H1 (cell line): ENCODE measurements around the gene PXMP4. TPM values are rescaled to one million over a fixed set of nuclear protein-coding genes. Genes with fewer than 3 reads are reported as not detected.
A peak's percentile ranks its signal among the peaks of the same experiment; 100 is the strongest.

Source experiments
- CTCF ChIA-PET: fragments of 300-600 bp; sonication (Branson Sonifier 250); formaldehyde crosslinking; loops from one replicate; lab custom pipeline; 2021; ENCODE audit not compliant: partially characterized antibody; lab: Charles Lee
- POLR2A ChIA-PET: fragments of 300-600 bp; sonication (Branson Sonifier 250); formaldehyde crosslinking; loops from one replicate; lab custom pipeline; 2021; ENCODE audit warnings: inconsistent platforms; ENCODE audit not compliant: partially characterized antibody; lab: Charles Lee
- DNase-seq, 2 experiments: peaks; one replicate each; pipeline versions ENCODE4 v3.0.0 to v3.0.0-alpha.2; 2010 to 2022; ENCODE audit warnings: low spot score in 2 of 2, low read depth in 1 of 2, mixed read lengths in 1 of 2
- FAIRE-seq: peaks from 2 replicates; lab custom pipeline; 2011; peaks lifted over from hg19 to GRCh38; lab: Jason Lieb, UNC
- H2AFZ ChIP-seq: 2 replicates; pipeline ENCODE4 v1.8.1; 2012; ENCODE audit warnings: low read length, inconsistent platforms
- H2AK5ac ChIP-seq: 2 replicates; pipeline ENCODE4 v1.6.1; 2013; ENCODE audit warnings: low read depth, low read length
- H2BK120ac ChIP-seq: replicated peaks from 2 replicates; pipeline ENCODE3; 2013; ENCODE audit warnings: low read depth, low read length, inconsistent platforms
- H2BK12ac ChIP-seq: 2 replicates; pipeline ENCODE4 v1.6.1; 2013; ENCODE audit warnings: low read depth, low read length
- H2BK15ac ChIP-seq: 2 replicates; pipeline ENCODE4 v1.6.1; 2013; ENCODE audit warnings: low read length
- H2BK20ac ChIP-seq: 2 replicates; pipeline ENCODE4 v1.6.1; 2013; ENCODE audit warnings: low read length
- H2BK5ac ChIP-seq: 2 replicates; pipeline ENCODE4 v1.6.1; 2013; ENCODE audit warnings: low read depth, low read length
- H3K14ac ChIP-seq: 2 replicates; pipeline ENCODE4 v1.6.1; 2013; ENCODE audit warnings: inconsistent platforms; ENCODE audit not compliant: insufficient read length
- H3K18ac ChIP-seq: 2 replicates; pipeline ENCODE4 v1.6.1; 2013; ENCODE audit warnings: low read length; ENCODE audit errors: extremely low read depth
- H3K23ac ChIP-seq: 2 replicates; pipeline ENCODE4 v1.6.1; 2013; ENCODE audit warnings: inconsistent platforms; ENCODE audit not compliant: insufficient read length
- H3K23me2 ChIP-seq: 2 replicates; pipeline ENCODE4 v1.6.1; 2013; ENCODE audit warnings: low read depth, low read length
- H3K27ac ChIP-seq: 2 replicates; pipeline ENCODE4 v1.6.1; 2011; ENCODE audit warnings: low read depth, low read length, inconsistent platforms
- H3K27me3 ChIP-seq, 4 experiments: replicated peaks in 1 of 4; 1 replicate in 1 of 4; 2 replicates in 3 of 4; pipeline versions ENCODE4 v1.6.1 to v1.8.1; 2011 to 2013; ENCODE audit warnings: low read length in 3 of 4, mild to moderate bottlenecking in 3 of 4, inconsistent platforms in 2 of 4, mixed read lengths in 2 of 4, moderate library complexity in 1 of 4; ENCODE audit not compliant: control insufficient read depth in 3 of 4, insufficient read depth in 3 of 4; ENCODE audit errors: extremely low read depth in 1 of 4
- H3K36me3 ChIP-seq, 4 experiments: 2 replicates each; pipeline versions ENCODE4 v1.6.1 to v1.8.1; 2011 to 2013; ENCODE audit warnings: mild to moderate bottlenecking in 4 of 4, low read length in 3 of 4, moderate library complexity in 2 of 4, control low read depth in 1 of 4, inconsistent platforms in 1 of 4; ENCODE audit not compliant: insufficient read depth in 4 of 4, control insufficient read depth in 2 of 4
- H3K4ac ChIP-seq: replicated peaks from 2 replicates; pipeline ENCODE3; 2013; ENCODE audit warnings: low read length, low read depth, mixed read lengths, inconsistent platforms; ENCODE audit not compliant: insufficient read length
- H3K4me1 ChIP-seq, 4 experiments: replicated peaks in 1 of 4; 1 replicate in 1 of 4; 2 replicates in 3 of 4; pipeline versions ENCODE4 v1.6.1 to v1.8.1; 2011 to 2013; ENCODE audit warnings: low read length in 3 of 4, inconsistent platforms in 2 of 4, mixed read lengths in 1 of 4; ENCODE audit not compliant: insufficient read depth in 4 of 4, control insufficient read depth in 3 of 4
- H3K4me2 ChIP-seq, 2 experiments: 2 replicates each; pipeline versions ENCODE4 v1.6.1 to v1.8.1; 2011 to 2013; ENCODE audit warnings: low read depth in 2 of 2, low read length in 2 of 2, control low read depth in 1 of 2, inconsistent platforms in 1 of 2, mild to moderate bottlenecking in 1 of 2; ENCODE audit not compliant: insufficient read depth in 1 of 2
- H3K4me3 ChIP-seq, 4 experiments: fragments of 200-600, 300-600 bp in 1 of 4; sonication (generic), shearing (Covaris generic), sonication (Bioruptor Twin) in 1 of 4; 2 replicates each; pipeline versions ENCODE4 v1.5.1 to v1.8.1; 2011 to 2016; ENCODE audit warnings: low read length in 4 of 4, low read depth in 3 of 4, control low read depth in 2 of 4, inconsistent platforms in 2 of 4, mild to moderate bottlenecking in 2 of 4, mixed read lengths in 1 of 4, moderate library complexity in 1 of 4; ENCODE audit not compliant: insufficient read depth in 2 of 4; ENCODE audit errors: extremely low read depth in 1 of 4
- H3K56ac ChIP-seq: replicated peaks from 2 replicates; pipeline ENCODE3; 2013; ENCODE audit warnings: low read depth, mild to moderate bottlenecking, mixed read lengths, low read length, inconsistent platforms; ENCODE audit not compliant: insufficient read length
- H3K79me1 ChIP-seq: 2 replicates; pipeline ENCODE4 v1.6.1; 2013; ENCODE audit warnings: low read depth, low read length, control low read depth
- H3K79me2 ChIP-seq, 2 experiments: 2 replicates each; pipeline versions ENCODE4 v1.6.1 to v1.8.1; 2012 to 2013; ENCODE audit warnings: low read length in 2 of 2, mild to moderate bottlenecking in 2 of 2, inconsistent platforms in 1 of 2; ENCODE audit not compliant: insufficient read depth in 2 of 2, control insufficient read depth in 1 of 2
- H3K9ac ChIP-seq, 4 experiments: replicated peaks in 1 of 4; 1 replicate in 1 of 4; 2 replicates in 3 of 4; pipeline versions ENCODE4 v1.6.1 to v1.8.1; 2011 to 2013; ENCODE audit warnings: low read depth in 3 of 4, low read length in 3 of 4, control low read depth in 2 of 4, mild to moderate bottlenecking in 2 of 4, moderate library complexity in 2 of 4, inconsistent platforms in 1 of 4; ENCODE audit errors: extremely low read depth in 1 of 4
- H3K9me3 ChIP-seq, 2 experiments: 2 replicates each; pipeline versions ENCODE4 v1.6.1 to v1.8.1; 2012 to 2013; ENCODE audit warnings: mild to moderate bottlenecking in 2 of 2, moderate library complexity in 2 of 2, control low read depth in 1 of 2, inconsistent platforms in 1 of 2, low read depth in 1 of 2, low read length in 1 of 2, mixed read lengths in 1 of 2; ENCODE audit not compliant: insufficient read depth in 2 of 2
- H4K20me1 ChIP-seq, 2 experiments: replicated peaks in 1 of 2; 2 replicates each; pipeline versions ENCODE3 to v1.8.1; 2011 to 2013; ENCODE audit warnings: inconsistent platforms in 2 of 2, low read length in 2 of 2, mild to moderate bottlenecking in 1 of 2; ENCODE audit not compliant: insufficient read depth in 2 of 2, control insufficient read depth in 1 of 2
- H4K5ac ChIP-seq: 2 replicates; pipeline ENCODE4 v1.6.1; 2013; ENCODE audit warnings: low read length, low read depth, mixed read lengths, inconsistent platforms; ENCODE audit not compliant: insufficient read length
- H4K8ac ChIP-seq: 2 replicates; pipeline ENCODE4 v1.8.0; 2013; ENCODE audit warnings: mild to moderate bottlenecking, moderate library complexity, low read length, inconsistent platforms; ENCODE audit not compliant: insufficient read depth; ENCODE audit errors: extremely low read depth
- H4K91ac ChIP-seq: replicated peaks from 2 replicates; pipeline ENCODE3; 2013; ENCODE audit warnings: low read length, mixed read lengths, inconsistent platforms; ENCODE audit not compliant: insufficient read length
- ASH2L ChIP-seq: fragments of 200-600, 300-600 bp; sonication (generic); IDR thresholded peaks from one replicate; pipeline ENCODE4 v1.7.1; 2017; ENCODE audit warnings: low read length
- EP300 ChIP-seq, 2 experiments: IDR thresholded peaks; 1 replicate in 1 of 2; 2 replicates in 1 of 2; pipeline ENCODE4 v1.6.1; 2011 to 2012; ENCODE audit warnings: low read depth in 2 of 2, low read length in 2 of 2, mild to moderate bottlenecking in 2 of 2, borderline replicate concordance in 1 of 2, inconsistent platforms in 1 of 2, moderate library complexity in 1 of 2
- USF2 ChIP-seq: IDR thresholded peaks from 2 replicates; pipeline ENCODE4 v1.6.1; 2011; ENCODE audit warnings: low read length, improper control_type of control experiment
- ZNF274 ChIP-seq: IDR thresholded peaks from 2 replicates; pipeline ENCODE4 v1.7.0; 2012; ENCODE audit warnings: low read length, borderline replicate concordance; ENCODE audit errors: extremely low read depth
- WGBS, 2 experiments: shearing (Covaris generic) in 1 of 2; methylation state at CpG; one replicate each; pipeline versions ENCODE4 v1.1.6 to v1.1.7; 2013 to 2015; ENCODE audit warnings: low lambda C conversion rate in 2 of 2, mixed read lengths in 2 of 2, inconsistent platforms in 1 of 2, low coverage in 1 of 2, missing lambda C conversion rate in 1 of 2; ENCODE audit not compliant: insufficient replicate concordance in 2 of 2, insufficient coverage in 1 of 2, insufficient read length in 1 of 2; ENCODE audit errors: extremely low coverage in 1 of 2, missing lambda C conversion rate in 1 of 2; 5-methylcytosine and 5-hydroxymethylcytosine counted together
- polyA plus RNA-seq, 7 experiments: library from polyadenylated mRNA; depleted of rRNA in 3 of 7; stranded (reverse) in 5 of 7; unstranded in 2 of 7; fragments of >200 nt in 5 of 7; fragments of 200-250 nt in 2 of 7; gene quantifications; 1 replicate in 5 of 7; 2 replicates in 1 of 7; 4 replicates in 1 of 7; pipeline versions ENCODE4 v1.2.1 to v1.2.3, GENCODE V29; 2011 to 2013; ENCODE audit warnings: missing spikeins in 2 of 7, mixed read lengths in 2 of 7
- total RNA-seq: library from RNA; stranded (reverse); fragmentation: NEBNext Ultra II Directional; extraction: Animal tissue kit (Norgen Biotek cat#: 25700); gene quantifications from 2 replicates; pipeline ENCODE4 v1.2.1, GENCODE V29; 2021
- TF ChIP-seq, protein P1 (sequence below), 3 experiments: IDR thresholded peaks; 1 replicate in 2 of 3; 2 replicates in 1 of 3; pipeline versions ENCODE4 v1.5.1 to v1.6.1; 2011; ENCODE audit warnings: low read length in 3 of 3, mild to moderate bottlenecking in 3 of 3, inconsistent platforms in 2 of 3, low read depth in 1 of 3, moderate library complexity in 1 of 3; ENCODE audit not compliant: insufficient read depth in 1 of 3; ENCODE audit errors: control extremely low read depth in 1 of 3

PXMP4 gene
- total and polyA plus RNA-seq, 2 of the 8 experiments (the other 6 are each of a cell fraction or from before 2014, with no cell fraction given): 3.3 to 3.4 TPM

GRCh38 chr20:33693741-33694638, 26.1 kb downstream of the PXMP4 start:
- Histone ChIP-seq H4K20me1 (no peaks in the 10 kb centered on the region), H3K4me3 (no peak overlapping the region), H2BK20ac (peak overlapping the region; percentile 97; the same call in 1 of the 2 replicates), H3K4me1 (peaks cover 0 to 16% (median 9%) of the 10 kb centered on the region in 4 experiments; a peak in 6 of 7 replicates), H3K79me1 (no peaks in the 10 kb centered on the region), H3K27me3 (peaks cover 0 to 6% (median 2%) of the 10 kb centered on the region in 4 experiments; a peak in 3 of 7 replicates), H3K36me3 (no peaks in the 10 kb centered on the region), H3K18ac (peak overlapping the region; percentile 38; the same call in 1 of the 2 replicates), H3K23ac (no peak overlapping the region), H4K5ac (no peak overlapping the region), H3K79me2 (no peaks in the 10 kb centered on the region), H3K4me2 (no peak overlapping the region; a peak in 1 of 4 replicates), H2BK120ac (no peak overlapping the region), H2BK5ac (no peak overlapping the region; the same call in 1 of the 2 replicates), H3K23me2 (no peaks in the 10 kb centered on the region), H3K9ac (no peak overlapping the region; a peak in 2 of 7 replicates), H4K8ac (peak overlapping the region; percentile 87; the same call in 1 of the 2 replicates), H2AFZ (0 out of 2 replicates have a peak overlapping the region, but pooled peaks have one; percentile 95), H2AK5ac (peak overlapping the region; percentile 79; the same call in 1 of the 2 replicates), H3K4ac (no peak overlapping the region), H2BK12ac (peak overlapping the region; percentile 70; the same call in 1 of the 2 replicates), H3K9me3 (peaks cover 0 to 6% of the 10 kb centered on the region in 2 experiments; a peak in 1 of 4 replicates), H3K56ac (no peak overlapping the region), H4K91ac (no peak overlapping the region), H3K14ac (no peak overlapping the region), H2BK15ac (0 out of 2 replicates have a peak overlapping the region, but pooled peaks have one; percentile 97), H3K27ac (no peak overlapping the region)
- DNase-seq (peak in 1 of 2 experiments; percentile 54), FAIRE-seq (no peak)
- 74% methylated on average over 16 of the region's 17 CpGs; no CpG with 5 or more reads in 1 of the 2 experiments for WGBS, 2 experiments
- CTCF ChIA-PET: interaction anchor here (1.3 to 1.9 kb wide), 4 partner anchors 15 to 31 kb away, joined by 3 to 6 read pairs (median 5); no protein-coding TSS in a partner anchor
- POLR2A ChIA-PET: interaction anchor here (0.6 to 3.0 kb wide), 10 partner anchors 9 to 38 kb away, joined by 3 to 11 read pairs (median 4); partner anchors contain the start of genes PXMP4 and ZNF341
- no peak for TF ChIP-seq ASH2L
- TF ChIP-seq ZNF274: no peak
- TF ChIP-seq, protein P1, sequence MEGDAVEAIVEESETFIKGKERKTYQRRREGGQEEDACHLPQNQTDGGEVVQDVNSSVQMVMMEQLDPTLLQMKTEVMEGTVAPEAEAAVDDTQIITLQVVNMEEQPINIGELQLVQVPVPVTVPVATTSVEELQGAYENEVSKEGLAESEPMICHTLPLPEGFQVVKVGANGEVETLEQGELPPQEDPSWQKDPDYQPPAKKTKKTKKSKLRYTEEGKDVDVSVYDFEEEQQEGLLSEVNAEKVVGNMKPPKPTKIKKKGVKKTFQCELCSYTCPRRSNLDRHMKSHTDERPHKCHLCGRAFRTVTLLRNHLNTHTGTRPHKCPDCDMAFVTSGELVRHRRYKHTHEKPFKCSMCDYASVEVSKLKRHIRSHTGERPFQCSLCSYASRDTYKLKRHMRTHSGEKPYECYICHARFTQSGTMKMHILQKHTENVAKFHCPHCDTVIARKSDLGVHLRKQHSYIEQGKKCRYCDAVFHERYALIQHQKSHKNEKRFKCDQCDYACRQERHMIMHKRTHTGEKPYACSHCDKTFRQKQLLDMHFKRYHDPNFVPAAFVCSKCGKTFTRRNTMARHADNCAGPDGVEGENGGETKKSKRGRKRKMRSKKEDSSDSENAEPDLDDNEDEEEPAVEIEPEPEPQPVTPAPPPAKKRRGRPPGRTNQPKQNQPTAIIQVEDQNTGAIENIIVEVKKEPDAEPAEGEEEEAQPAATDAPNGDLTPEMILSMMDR (IDR thresholded peaks at IDR 0.05; ENCODE audit: control extremely low read depth in 1 of 3, insufficient read depth in 1 of 3, low read depth in 1 of 3, low read length in 3 of 3): peak in 1 of 3 experiments; percentile 4; a peak in 1 of 4 replicates
- no peak for TF ChIP-seq EP300 (IDR thresholded peaks at IDR 0.05; ENCODE audit: borderline replicate concordance in 1 of 2, low read depth in 2 of 2, low read length in 2 of 2)
- no peak for TF ChIP-seq USF2
